Breast epithelium (tissue), 3 donors: ENCODE results near the gene FKBP2.

Source experiments
- CTCF ChIP-seq, 3 donors: fragments of 450-650 bp; IDR thresholded peaks; one replicate each; pipeline ENCODE4 v1.5.1; 2016 to 2017; ENCODE audit warnings: antibody characterized with exemption in 3 of 3, mild to moderate bottlenecking in 3 of 3, moderate library complexity in 3 of 3
- POLR2A ChIP-seq: fragments of 450-650 bp; IDR thresholded peaks from one replicate; pipeline ENCODE4 v1.6.1; 2016; ENCODE audit warnings: antibody characterized with exemption, mild to moderate bottlenecking, moderate library complexity

GRCh38 chr11:64278576-64279190 is 37.8 kb downstream of the FKBP2 start:
- TF ChIP-seq CTCF (IDR thresholded peaks at IDR 0.05) (no peak), POLR2A (no peak)
